Uterus (tissue), 4 donors: ENCODE results near the gene C1QTNF7. TPM values are rescaled to one million over a fixed set of nuclear protein-coding genes. Genes with fewer than 3 reads are reported as not detected.

Source experiments
- DNase-seq, 2 donors: peaks; one replicate each; pipeline ENCODE4 v3.0.0-alpha.2; 2019 to 2020
- H3K27ac ChIP-seq, 2 donors: fragments of 200-600 bp; sonication (generic); 1 replicate in 1 of 2; 2 replicates in 1 of 2; pipeline ENCODE4 v1.5.1; 2016 to 2018
- H3K27me3 ChIP-seq, 2 donors: fragments of 200-600 bp; sonication (generic); one replicate each; pipeline ENCODE4 v1.5.1; 2018 to 2019; ENCODE audit warnings: control low read depth in 1 of 2
- H3K36me3 ChIP-seq, 2 donors: fragments of 200-600 bp; sonication (generic); one replicate each; pipeline ENCODE4 v1.5.1; 2019; ENCODE audit warnings: control low read depth in 1 of 2
- H3K4me1 ChIP-seq, 2 donors: fragments of 200-600 bp; sonication (generic); one replicate each; pipeline ENCODE4 v1.5.1; 2018 to 2019; ENCODE audit warnings: control low read depth in 1 of 2
- H3K4me3 ChIP-seq, 2 donors: fragments of 200-600 bp; sonication (generic); 1 replicate in 1 of 2; 2 replicates in 1 of 2; pipeline ENCODE4 v1.5.1; 2018 to 2019; ENCODE audit warnings: mild to moderate bottlenecking in 1 of 2
- H3K9me3 ChIP-seq, 2 donors: fragments of 200-600 bp; sonication (generic); one replicate each; pipeline ENCODE4 v1.5.1; 2019; ENCODE audit warnings: control low read depth in 1 of 2
- POLR2A ChIP-seq, 2 donors: fragments of 450-650 bp; IDR thresholded peaks; one replicate each; pipeline ENCODE4 v1.6.1; 2016; ENCODE audit warnings: antibody characterized with exemption in 2 of 2, mild to moderate bottlenecking in 1 of 2, moderate library complexity in 1 of 2
- intact Hi-C: fragments of 100-400 bp; cut with DNase I; formaldehyde crosslinking; loops from one replicate; pipeline ENCODE4 v1.15.1; 2023; ENCODE audit warnings: low total_unique reads
- small RNA-seq: library from RNA; depleted of rRNA; stranded (forward); fragments of <200 nt; gene quantifications from one replicate; pipeline ENCODE3, GENCODE V24; 2016
- total RNA-seq, 4 donors: library from RNA; depleted of rRNA in 3 of 4; stranded (reverse); fragments of >200 nt in 3 of 4; gene quantifications; one replicate each; pipeline versions ENCODE4 v1.1.0 to v1.2.4, GENCODE V29; 2014 to 2023
- TF ChIP-seq, protein P1 (sequence below), 4 experiments: fragments of 200-600 bp in 2 of 4; fragments of 450-650 bp in 2 of 4; sonication (generic) in 2 of 4; IDR thresholded peaks; one replicate each; pipeline ENCODE4 v1.5.1; 2016 to 2019; ENCODE audit warnings: antibody characterized with exemption in 4 of 4, mild to moderate bottlenecking in 2 of 4, moderate library complexity in 1 of 4
- donor health status: DM: yes; HTN: yes; CAD: no.

Gene C1QTNF7
- total RNA-seq, 4 donors from 2014 or later, result 6.1 to 31.5 (median 12.9) TPM

DNA sequence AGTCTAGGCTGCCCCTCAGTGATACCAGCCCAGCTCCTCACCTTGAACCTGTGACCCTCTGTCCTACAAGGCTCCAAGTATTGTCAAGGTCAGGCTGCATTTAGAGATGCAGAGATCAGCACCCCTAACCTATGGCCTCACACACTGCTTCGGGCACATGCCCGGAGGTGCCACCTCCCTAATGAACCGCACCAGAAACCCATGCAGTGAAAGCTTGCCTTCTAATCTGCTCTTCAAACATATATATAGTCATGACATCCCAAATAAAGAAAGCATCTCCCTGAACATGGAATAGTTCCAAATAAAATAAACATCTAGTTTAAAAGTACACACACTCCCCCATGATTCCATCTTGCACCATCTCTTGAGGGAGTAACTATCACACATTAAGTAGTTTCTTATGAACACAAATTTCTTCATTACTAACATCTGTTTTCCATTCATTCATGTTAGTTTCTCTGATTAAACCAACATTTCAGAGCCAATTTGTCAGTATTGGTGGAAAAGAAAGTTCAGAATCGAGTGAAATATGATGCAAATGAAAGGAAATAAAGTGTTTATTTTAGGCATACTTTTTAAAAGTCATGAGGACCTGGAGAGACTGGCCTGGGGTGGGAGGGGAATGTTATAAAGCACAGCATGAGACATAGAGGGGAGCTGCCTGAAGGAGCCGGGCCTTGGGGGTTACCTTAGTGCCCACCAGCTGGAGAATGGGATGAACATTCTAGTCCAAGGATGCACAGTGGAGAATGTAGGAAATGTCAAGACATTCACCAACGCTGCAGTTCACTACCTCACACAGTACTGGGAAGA is 61.0 kb downstream of the C1QTNF7 start:
- H3K4me3 ChIP-seq, result no peak overlapping the region
- no peaks in the 10 kb centered on the region for H3K4me1 ChIP-seq
- peaks cover 0 to 10% of the 10 kb centered on the region in 2 donors for H3K9me3 ChIP-seq
- no peak for DNase-seq
- intact Hi-C loops, result no loop called here
- H3K27ac ChIP-seq, result peak overlapping the region in 1 of 2 donors; percentile 15
- H3K27me3 ChIP-seq, result no peaks in the 10 kb centered on the region
- TF ChIP-seq, protein P1, sequence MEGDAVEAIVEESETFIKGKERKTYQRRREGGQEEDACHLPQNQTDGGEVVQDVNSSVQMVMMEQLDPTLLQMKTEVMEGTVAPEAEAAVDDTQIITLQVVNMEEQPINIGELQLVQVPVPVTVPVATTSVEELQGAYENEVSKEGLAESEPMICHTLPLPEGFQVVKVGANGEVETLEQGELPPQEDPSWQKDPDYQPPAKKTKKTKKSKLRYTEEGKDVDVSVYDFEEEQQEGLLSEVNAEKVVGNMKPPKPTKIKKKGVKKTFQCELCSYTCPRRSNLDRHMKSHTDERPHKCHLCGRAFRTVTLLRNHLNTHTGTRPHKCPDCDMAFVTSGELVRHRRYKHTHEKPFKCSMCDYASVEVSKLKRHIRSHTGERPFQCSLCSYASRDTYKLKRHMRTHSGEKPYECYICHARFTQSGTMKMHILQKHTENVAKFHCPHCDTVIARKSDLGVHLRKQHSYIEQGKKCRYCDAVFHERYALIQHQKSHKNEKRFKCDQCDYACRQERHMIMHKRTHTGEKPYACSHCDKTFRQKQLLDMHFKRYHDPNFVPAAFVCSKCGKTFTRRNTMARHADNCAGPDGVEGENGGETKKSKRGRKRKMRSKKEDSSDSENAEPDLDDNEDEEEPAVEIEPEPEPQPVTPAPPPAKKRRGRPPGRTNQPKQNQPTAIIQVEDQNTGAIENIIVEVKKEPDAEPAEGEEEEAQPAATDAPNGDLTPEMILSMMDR (IDR thresholded peaks at IDR 0.05), result no peak
- TF ChIP-seq POLR2A (IDR thresholded peaks at IDR 0.05), result no peak
- no peaks in the 10 kb centered on the region for H3K36me3 ChIP-seq

DNA sequence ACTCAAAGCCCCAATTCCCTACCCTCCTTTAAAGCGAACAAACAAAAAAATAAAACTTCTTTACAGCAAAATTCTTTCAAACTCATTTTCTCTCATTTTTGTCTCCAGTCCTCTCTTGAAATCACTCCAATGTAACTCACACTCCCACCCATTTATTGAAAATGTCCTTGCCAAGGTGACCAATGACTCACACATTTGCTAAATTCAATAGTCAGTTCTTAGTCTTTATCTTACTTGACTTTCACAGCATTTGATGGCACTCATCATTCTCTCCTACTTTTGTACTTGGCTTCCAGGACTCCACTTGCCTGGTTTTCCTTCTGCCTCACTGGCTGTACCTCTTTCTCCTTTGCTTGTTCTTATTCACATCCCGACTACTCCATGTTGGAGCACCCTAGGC is 61.7 kb downstream of the C1QTNF7 start:
- no peaks in the 10 kb centered on the region for H3K36me3 ChIP-seq
- no peak overlapping the region for H3K27ac ChIP-seq
- TF ChIP-seq, protein P1 (IDR thresholded peaks at IDR 0.05), result no peak
- peaks cover 0 to 10% of the 10 kb centered on the region in 2 donors for H3K9me3 ChIP-seq
- no peak overlapping the region for H3K4me3 ChIP-seq
- no peak for DNase-seq
- no peaks in the 10 kb centered on the region for H3K27me3 ChIP-seq
- intact Hi-C loops, result no loop called here
- no peaks in the 10 kb centered on the region for H3K4me1 ChIP-seq

GRCh38 chr4:15493411-15493810 is 65.6 kb downstream of the C1QTNF7 start:
- no peak for TF ChIP-seq POLR2A (IDR thresholded peaks at IDR 0.05)
- TF ChIP-seq, protein P1 (IDR thresholded peaks at IDR 0.05), result no peak
- intact Hi-C loops, result no loop called here
- H3K27me3 ChIP-seq, result no peaks in the 10 kb centered on the region
- peaks cover 0 to 4% of the 10 kb centered on the region in 2 donors for H3K9me3 ChIP-seq
- H3K4me3 ChIP-seq, result no peak overlapping the region
- H3K4me1 ChIP-seq, result no peaks in the 10 kb centered on the region
- no peaks in the 10 kb centered on the region for H3K36me3 ChIP-seq
- no peak for DNase-seq
- H3K27ac ChIP-seq, result no peak overlapping the region

GRCh38 chr4:15495621-15496020 is 67.8 kb downstream of the C1QTNF7 start:
- intact Hi-C loops, result no loop called here

More at GRCh38 chr4:15495621-15496020, 67.8 kb downstream of the C1QTNF7 start:
- DNase-seq, result no peak
- no peak overlapping the region for H3K27ac ChIP-seq
- H3K4me1 ChIP-seq, result peaks cover 0 to 2% of the 10 kb centered on the region in 2 donors
- H3K4me3 ChIP-seq, result no peak overlapping the region
- no peaks in the 10 kb centered on the region for H3K9me3 ChIP-seq
- H3K27me3 ChIP-seq, result no peaks in the 10 kb centered on the region
- no peaks in the 10 kb centered on the region for H3K36me3 ChIP-seq
- TF ChIP-seq, protein P1 (IDR thresholded peaks at IDR 0.05), result no peak
- no peak for TF ChIP-seq POLR2A (IDR thresholded peaks at IDR 0.05)

Small RNA genes within 50 kb of the gene (small RNA-seq; reads per million reads assigned to genes)
- not detected for gene AC007016.1

Other genes with a start within 250 kb of the C1QTNF7 start
- gene CC2D2A, start 41.8 kb downstream of the C1QTNF7 start, total RNA-seq, result 10 to 100 TPM; 16.8 to 54.4 (median 33.9) TPM
- 100 to 1,000 TPM in 3 of 4 donors, 10 to 100 TPM in 1; 69.7 to 261 (median 136) TPM for gene FBXL5, start 227.3 kb downstream of the C1QTNF7 start, total RNA-seq